GOT3 (cell line): Measurements from ENCODE around the gene UMODL1.
"Not testable (repeated sequence)": the region's sequence is repeated elsewhere in the genome, so short reads cannot be mapped to it uniquely, and the experiment has no call there.

Source experiments
- DNase-seq: peaks from one replicate; lab custom pipeline; 2025; ENCODE audit warnings: mixed read lengths; lab: John Stamatoyannopoulos, UW

Gene UMODL1

GRCh38 chr21:42061195-42061985 lies 9.7 kb upstream of the UMODL1 start:
- DNase-seq = no peak

- DNase-seq = no peak
These were observed 9.2 kb upstream of the UMODL1 start for GRCh38 chr21:42061986-42062235.

GRCh38 chr21:42062236-42063022 lies 8.7 kb upstream of the UMODL1 start:
- no peak for DNase-seq

GRCh38 chr21:42063191-42063570 lies 7.9 kb upstream of the UMODL1 start:
- DNase-seq = no peak

GRCh38 chr21:42063571-42064521 lies 7.3 kb upstream of the UMODL1 start:
- DNase-seq = no peak

- no peak for DNase-seq
These were observed 4.6 kb upstream of the UMODL1 start for GRCh38 chr21:42066521-42066920.

GRCh38 chr21:42067531-42068255 lies 3.4 kb upstream of the UMODL1 start:
- no peak for DNase-seq

GRCh38 chr21:42068256-42068545 lies 2.9 kb upstream of the UMODL1 start:
- DNase-seq = no peak

- no peak for DNase-seq
These were observed 2.5 kb upstream of the UMODL1 start for GRCh38 chr21:42068592-42068991.

- DNase-seq = no peak
These were observed 1.8 kb upstream of the UMODL1 start for GRCh38 chr21:42069327-42069726.

GRCh38 chr21:42069843-42070242 lies 1.3 kb upstream of the UMODL1 start:
- DNase-seq = no peak

GRCh38 chr21:42073145-42074099 lies 2.3 kb downstream of the UMODL1 start:
- no peak for DNase-seq

- DNase-seq = no peak
These were observed 4.8 kb downstream of the UMODL1 start for GRCh38 chr21:42075686-42076471.

- not testable (repeated sequence) for DNase-seq
These were observed 6.6 kb downstream of the UMODL1 start for GRCh38 chr21:42077685-42078238.

GRCh38 chr21:42078247-42079007 lies 7.3 kb downstream of the UMODL1 start:
- DNase-seq = not testable (repeated sequence)

GRCh38 chr21:42079008-42079938 lies 8.2 kb downstream of the UMODL1 start:
- no peak for DNase-seq

GRCh38 chr21:42079939-42080787 lies 9.0 kb downstream of the UMODL1 start:
- DNase-seq = no peak
